H1 (cell line): Measurements from ENCODE around the gene RBSN. TPM values are rescaled to one million over a fixed set of nuclear protein-coding genes. Genes with fewer than 3 reads are reported as not detected.

Experiments
- CTCF ChIA-PET: fragments of 300-600 bp; sonication (Branson Sonifier 250); formaldehyde crosslinking; loops from one replicate; lab custom pipeline; 2021; ENCODE audit not compliant: partially characterized antibody; lab: Charles Lee
- POLR2A ChIA-PET: fragments of 300-600 bp; sonication (Branson Sonifier 250); formaldehyde crosslinking; loops from one replicate; lab custom pipeline; 2021; ENCODE audit warnings: inconsistent platforms; ENCODE audit not compliant: partially characterized antibody; lab: Charles Lee
- DNase-seq, 2 experiments: peaks; one replicate each; pipeline versions ENCODE4 v3.0.0 to v3.0.0-alpha.2; 2010 to 2022; ENCODE audit warnings: low spot score in 2 of 2, low read depth in 1 of 2, mixed read lengths in 1 of 2
- FAIRE-seq: peaks from 2 replicates; lab custom pipeline; 2011; peaks lifted over from hg19 to GRCh38; lab: Jason Lieb, UNC
- H2AFZ ChIP-seq: 2 replicates; pipeline ENCODE4 v1.8.1; 2012; ENCODE audit warnings: low read length, inconsistent platforms
- H2AK5ac ChIP-seq: 2 replicates; pipeline ENCODE4 v1.6.1; 2013; ENCODE audit warnings: low read depth, low read length
- H2BK120ac ChIP-seq: replicated peaks from 2 replicates; pipeline ENCODE3; 2013; ENCODE audit warnings: low read depth, low read length, inconsistent platforms
- H2BK12ac ChIP-seq: 2 replicates; pipeline ENCODE4 v1.6.1; 2013; ENCODE audit warnings: low read depth, low read length
- H2BK15ac ChIP-seq: 2 replicates; pipeline ENCODE4 v1.6.1; 2013; ENCODE audit warnings: low read length
- H2BK20ac ChIP-seq: 2 replicates; pipeline ENCODE4 v1.6.1; 2013; ENCODE audit warnings: low read length
- H2BK5ac ChIP-seq: 2 replicates; pipeline ENCODE4 v1.6.1; 2013; ENCODE audit warnings: low read depth, low read length
- H3K14ac ChIP-seq: 2 replicates; pipeline ENCODE4 v1.6.1; 2013; ENCODE audit warnings: inconsistent platforms; ENCODE audit not compliant: insufficient read length
- H3K18ac ChIP-seq: 2 replicates; pipeline ENCODE4 v1.6.1; 2013; ENCODE audit warnings: low read length; ENCODE audit errors: extremely low read depth
- H3K23ac ChIP-seq: 2 replicates; pipeline ENCODE4 v1.6.1; 2013; ENCODE audit warnings: inconsistent platforms; ENCODE audit not compliant: insufficient read length
- H3K23me2 ChIP-seq: 2 replicates; pipeline ENCODE4 v1.6.1; 2013; ENCODE audit warnings: low read depth, low read length
- H3K27ac ChIP-seq: 2 replicates; pipeline ENCODE4 v1.6.1; 2011; ENCODE audit warnings: low read depth, low read length, inconsistent platforms
- H3K27me3 ChIP-seq, 4 experiments: replicated peaks in 1 of 4; 1 replicate in 1 of 4; 2 replicates in 3 of 4; pipeline versions ENCODE4 v1.6.1 to v1.8.1; 2011 to 2013; ENCODE audit warnings: low read length in 3 of 4, mild to moderate bottlenecking in 3 of 4, inconsistent platforms in 2 of 4, mixed read lengths in 2 of 4, moderate library complexity in 1 of 4; ENCODE audit not compliant: control insufficient read depth in 3 of 4, insufficient read depth in 3 of 4; ENCODE audit errors: extremely low read depth in 1 of 4
- H3K36me3 ChIP-seq, 4 experiments: 2 replicates each; pipeline versions ENCODE4 v1.6.1 to v1.8.1; 2011 to 2013; ENCODE audit warnings: mild to moderate bottlenecking in 4 of 4, low read length in 3 of 4, moderate library complexity in 2 of 4, control low read depth in 1 of 4, inconsistent platforms in 1 of 4; ENCODE audit not compliant: insufficient read depth in 4 of 4, control insufficient read depth in 2 of 4
- H3K4ac ChIP-seq: replicated peaks from 2 replicates; pipeline ENCODE3; 2013; ENCODE audit warnings: low read length, low read depth, mixed read lengths, inconsistent platforms; ENCODE audit not compliant: insufficient read length
- H3K4me1 ChIP-seq, 4 experiments: replicated peaks in 1 of 4; 1 replicate in 1 of 4; 2 replicates in 3 of 4; pipeline versions ENCODE4 v1.6.1 to v1.8.1; 2011 to 2013; ENCODE audit warnings: low read length in 3 of 4, inconsistent platforms in 2 of 4, mixed read lengths in 1 of 4; ENCODE audit not compliant: insufficient read depth in 4 of 4, control insufficient read depth in 3 of 4
- H3K4me2 ChIP-seq, 2 experiments: 2 replicates each; pipeline versions ENCODE4 v1.6.1 to v1.8.1; 2011 to 2013; ENCODE audit warnings: low read depth in 2 of 2, low read length in 2 of 2, control low read depth in 1 of 2, inconsistent platforms in 1 of 2, mild to moderate bottlenecking in 1 of 2; ENCODE audit not compliant: insufficient read depth in 1 of 2
- H3K4me3 ChIP-seq, 4 experiments: fragments of 200-600, 300-600 bp in 1 of 4; sonication (generic), shearing (Covaris generic), sonication (Bioruptor Twin) in 1 of 4; 2 replicates each; pipeline versions ENCODE4 v1.5.1 to v1.8.1; 2011 to 2016; ENCODE audit warnings: low read length in 4 of 4, low read depth in 3 of 4, control low read depth in 2 of 4, inconsistent platforms in 2 of 4, mild to moderate bottlenecking in 2 of 4, mixed read lengths in 1 of 4, moderate library complexity in 1 of 4; ENCODE audit not compliant: insufficient read depth in 2 of 4; ENCODE audit errors: extremely low read depth in 1 of 4
- H3K56ac ChIP-seq: replicated peaks from 2 replicates; pipeline ENCODE3; 2013; ENCODE audit warnings: low read depth, mild to moderate bottlenecking, mixed read lengths, low read length, inconsistent platforms; ENCODE audit not compliant: insufficient read length
- H3K79me1 ChIP-seq: 2 replicates; pipeline ENCODE4 v1.6.1; 2013; ENCODE audit warnings: low read depth, low read length, control low read depth
- H3K79me2 ChIP-seq, 2 experiments: 2 replicates each; pipeline versions ENCODE4 v1.6.1 to v1.8.1; 2012 to 2013; ENCODE audit warnings: low read length in 2 of 2, mild to moderate bottlenecking in 2 of 2, inconsistent platforms in 1 of 2; ENCODE audit not compliant: insufficient read depth in 2 of 2, control insufficient read depth in 1 of 2
- H3K9ac ChIP-seq, 4 experiments: replicated peaks in 1 of 4; 1 replicate in 1 of 4; 2 replicates in 3 of 4; pipeline versions ENCODE4 v1.6.1 to v1.8.1; 2011 to 2013; ENCODE audit warnings: low read depth in 3 of 4, low read length in 3 of 4, control low read depth in 2 of 4, mild to moderate bottlenecking in 2 of 4, moderate library complexity in 2 of 4, inconsistent platforms in 1 of 4; ENCODE audit errors: extremely low read depth in 1 of 4
- H3K9me3 ChIP-seq, 2 experiments: 2 replicates each; pipeline versions ENCODE4 v1.6.1 to v1.8.1; 2012 to 2013; ENCODE audit warnings: mild to moderate bottlenecking in 2 of 2, moderate library complexity in 2 of 2, control low read depth in 1 of 2, inconsistent platforms in 1 of 2, low read depth in 1 of 2, low read length in 1 of 2, mixed read lengths in 1 of 2; ENCODE audit not compliant: insufficient read depth in 2 of 2
- H4K20me1 ChIP-seq, 2 experiments: replicated peaks in 1 of 2; 2 replicates each; pipeline versions ENCODE3 to v1.8.1; 2011 to 2013; ENCODE audit warnings: inconsistent platforms in 2 of 2, low read length in 2 of 2, mild to moderate bottlenecking in 1 of 2; ENCODE audit not compliant: insufficient read depth in 2 of 2, control insufficient read depth in 1 of 2
- H4K5ac ChIP-seq: 2 replicates; pipeline ENCODE4 v1.6.1; 2013; ENCODE audit warnings: low read length, low read depth, mixed read lengths, inconsistent platforms; ENCODE audit not compliant: insufficient read length
- H4K8ac ChIP-seq: 2 replicates; pipeline ENCODE4 v1.8.0; 2013; ENCODE audit warnings: mild to moderate bottlenecking, moderate library complexity, low read length, inconsistent platforms; ENCODE audit not compliant: insufficient read depth; ENCODE audit errors: extremely low read depth
- H4K91ac ChIP-seq: replicated peaks from 2 replicates; pipeline ENCODE3; 2013; ENCODE audit warnings: low read length, mixed read lengths, inconsistent platforms; ENCODE audit not compliant: insufficient read length
- BACH1 ChIP-seq: IDR thresholded peaks from 2 replicates; pipeline ENCODE4 v1.6.1; 2012; ENCODE audit warnings: low read length, improper control_type of control experiment
- YY1 ChIP-seq: IDR thresholded peaks from 2 replicates; pipeline ENCODE4 v1.6.1; 2011; ENCODE audit warnings: low read depth, mild to moderate bottlenecking, low read length
- WGBS, 2 experiments: shearing (Covaris generic) in 1 of 2; methylation state at CpG; one replicate each; pipeline versions ENCODE4 v1.1.6 to v1.1.7; 2013 to 2015; ENCODE audit warnings: low lambda C conversion rate in 2 of 2, mixed read lengths in 2 of 2, inconsistent platforms in 1 of 2, low coverage in 1 of 2, missing lambda C conversion rate in 1 of 2; ENCODE audit not compliant: insufficient replicate concordance in 2 of 2, insufficient coverage in 1 of 2, insufficient read length in 1 of 2; ENCODE audit errors: extremely low coverage in 1 of 2, missing lambda C conversion rate in 1 of 2; 5-methylcytosine and 5-hydroxymethylcytosine counted together
- polyA plus RNA-seq, 7 experiments: library from polyadenylated mRNA; depleted of rRNA in 3 of 7; stranded (reverse) in 5 of 7; unstranded in 2 of 7; fragments of >200 nt in 5 of 7; fragments of 200-250 nt in 2 of 7; gene quantifications; 1 replicate in 5 of 7; 2 replicates in 1 of 7; 4 replicates in 1 of 7; pipeline versions ENCODE4 v1.2.1 to v1.2.3, GENCODE V29; 2011 to 2013; ENCODE audit warnings: missing spikeins in 2 of 7, mixed read lengths in 2 of 7
- total RNA-seq: library from RNA; stranded (reverse); fragmentation: NEBNext Ultra II Directional; extraction: Animal tissue kit (Norgen Biotek cat#: 25700); gene quantifications from 2 replicates; pipeline ENCODE4 v1.2.1, GENCODE V29; 2021

The RBSN gene
- total and polyA plus RNA-seq, 2 of the 8 experiments (the other 6 are each of a cell fraction or from before 2014, with no cell fraction given) = 5.9 to 20.0 TPM

DNA sequence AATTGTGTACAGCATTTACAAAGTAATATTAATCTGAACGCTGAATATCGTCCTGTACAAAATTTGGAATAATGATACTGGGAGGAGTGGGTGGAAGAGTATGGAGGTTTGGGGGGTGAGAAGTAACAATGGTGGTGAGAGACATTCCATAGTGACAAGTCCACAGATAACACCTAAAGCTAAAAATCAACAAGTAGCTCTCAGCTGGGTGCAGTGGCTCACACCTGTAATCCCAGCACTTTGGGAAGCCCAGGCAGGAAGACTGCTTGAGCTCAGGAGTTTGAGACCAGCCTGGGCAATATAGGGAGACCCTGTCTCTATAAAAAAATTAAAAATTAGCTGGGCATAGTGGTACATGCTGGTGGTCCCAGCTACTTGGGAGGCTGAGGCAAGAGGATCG is 38.9 kb downstream of the RBSN start:
- DNase-seq (no peak), FAIRE-seq (no peak)
- Histone ChIP-seq H3K18ac (no peak overlapping the region), H3K4me3 (no peak overlapping the region), H3K79me2 (peaks cover 12 to 63% of the 10 kb centered on the region in 2 experiments), H3K4me2 (no peak overlapping the region), H3K9ac (no peak overlapping the region), H3K79me1 (peaks cover 19% of the 10 kb centered on the region), H3K14ac (no peak overlapping the region), H3K23ac (no peak overlapping the region), H3K4ac (no peak overlapping the region), H2BK12ac (no peak overlapping the region), H4K8ac (no peak overlapping the region), H4K20me1 (peaks cover 5 to 15% of the 10 kb centered on the region in 2 experiments), H2BK20ac (no peak overlapping the region), H2AFZ (no peak overlapping the region), H2BK15ac (no peak overlapping the region), H3K4me1 (peaks cover 0 to 9% (median 6%) of the 10 kb centered on the region in 4 experiments; a peak in 5 of 7 replicates), H2BK5ac (no peak overlapping the region), H3K36me3 (peaks cover 9 to 29% (median 17%) of the 10 kb centered on the region in 4 experiments), H3K27me3 (no peaks in the 10 kb centered on the region), H3K23me2 (peaks cover 7% of the 10 kb centered on the region; the same call in 1 of the 2 replicates), H4K5ac (no peak overlapping the region), H2AK5ac (no peak overlapping the region), H2BK120ac (no peak overlapping the region), H3K56ac (no peak overlapping the region), H3K27ac (no peak overlapping the region), H3K9me3 (no peaks in the 10 kb centered on the region; a peak in 1 of 4 replicates), H4K91ac (no peak overlapping the region)
- ChIA-PET CTCF (interaction anchor here (0.5 to 1.8 kb wide), 6 partner anchors 9 to 282 kb away, joined by 3 to 8 read pairs (median 4); no protein-coding TSS in a partner anchor), POLR2A (interaction anchor here (1.0 to 1.5 kb wide), 3 partner anchors 9 to 22 kb away, joined by 3 to 4 read pairs (median 3); no protein-coding TSS in a partner anchor)
- no peak for TF ChIP-seq YY1
- TF ChIP-seq BACH1 = no peak
- 92% methylated on average over 3 of the region's 3 CpGs; no CpG with 5 or more reads in 1 of the 2 experiments for WGBS, 2 experiments
